Measurements from ENCODE around the gene SPHKAP. TPM values are rescaled to one million over a fixed set of nuclear protein-coding genes. Genes with fewer than 3 reads are reported as not detected.

Gene SPHKAP
- total RNA-seq, 4 donors from 2014 or later, result 0.08 to 0.48 TPM; not detected in 2

GRCh38 chr2:228180181-228181097 is 1.0 kb downstream of the SPHKAP start:
- Histone ChIP-seq H3K27ac (no peak overlapping the region), H3K36me3 (no peaks in the 10 kb centered on the region), H3K4me1 (no peaks in the 10 kb centered on the region), H3K9me3 (no peaks in the 10 kb centered on the region), H3K27me3 (peaks cover 27% of the 10 kb centered on the region), H3K4me3 (no peak overlapping the region)
- no peak for DNase-seq (ENCODE audit: low spot score in 2 of 2)
- TF ChIP-seq CTCF (IDR thresholded peaks at IDR 0.05) (no peak), EP300 (IDR thresholded peaks at IDR 0.05) (no peak), POLR2AphosphoS5 (IDR thresholded peaks at IDR 0.05) (no peak), POLR2A (IDR thresholded peaks at IDR 0.05) (no peak)
- WGBS, result 5% methylated on average over 40 of the region's 43 CpGs

- TF ChIP-seq CTCF (IDR thresholded peaks at IDR 0.05), result no peak
- no peak for TF ChIP-seq EP300 (IDR thresholded peaks at IDR 0.05)
- TF ChIP-seq POLR2A (IDR thresholded peaks at IDR 0.05), result no peak
- no peak for TF ChIP-seq POLR2AphosphoS5 (IDR thresholded peaks at IDR 0.05)
- WGBS, result 74% methylated on average over 4 of the region's 4 CpGs
- no peaks in the 10 kb centered on the region for H3K4me1 ChIP-seq
Measured at GRCh38 chr2:228167290-228167689, 14.2 kb downstream of the SPHKAP start.

GRCh38 chr2:228164718-228165117 is 16.8 kb downstream of the SPHKAP start:
- Histone ChIP-seq H3K9me3 (no peaks in the 10 kb centered on the region), H3K4me3 (no peak overlapping the region), H3K4me1 (no peaks in the 10 kb centered on the region), H3K27me3 (no peaks in the 10 kb centered on the region), H3K27ac (no peak overlapping the region), H3K36me3 (no peaks in the 10 kb centered on the region)
- TF ChIP-seq CTCF (IDR thresholded peaks at IDR 0.05) (no peak), POLR2A (IDR thresholded peaks at IDR 0.05) (no peak), POLR2AphosphoS5 (IDR thresholded peaks at IDR 0.05) (no peak), EP300 (IDR thresholded peaks at IDR 0.05) (no peak)
- no peak for DNase-seq (ENCODE audit: low spot score in 2 of 2)
- 83% methylated on average over 3 of the region's 3 CpGs for WGBS

More at GRCh38 chr2:228167290-228167689, 14.2 kb downstream of the SPHKAP start:
- H3K27me3 ChIP-seq, result no peaks in the 10 kb centered on the region
- H3K9me3 ChIP-seq, result no peaks in the 10 kb centered on the region
- H3K27ac ChIP-seq, result no peak overlapping the region
- DNase-seq (ENCODE audit: low spot score in 2 of 2), result no peak
- H3K36me3 ChIP-seq, result no peaks in the 10 kb centered on the region
- H3K4me3 ChIP-seq, result no peak overlapping the region

- TF ChIP-seq POLR2AphosphoS5 (IDR thresholded peaks at IDR 0.05) (no peak), CTCF (IDR thresholded peaks at IDR 0.05) (no peak), EP300 (IDR thresholded peaks at IDR 0.05) (no peak), POLR2A (IDR thresholded peaks at IDR 0.05) (no peak)
- Histone ChIP-seq H3K4me1 (no peaks in the 10 kb centered on the region), H3K9me3 (peaks cover 6% of the 10 kb centered on the region), H3K36me3 (no peaks in the 10 kb centered on the region), H3K27me3 (no peaks in the 10 kb centered on the region), H3K4me3 (no peak overlapping the region), H3K27ac (no peak overlapping the region)
- no peak for DNase-seq (ENCODE audit: low spot score in 2 of 2)
Measured at GRCh38 chr2:228157841-228158240, 23.6 kb downstream of the SPHKAP start.

GRCh38 chr2:228144961-228145360 is 36.5 kb downstream of the SPHKAP start:
- no peak for DNase-seq (ENCODE audit: low spot score in 2 of 2)
- Histone ChIP-seq H3K4me1 (no peaks in the 10 kb centered on the region), H3K4me3 (no peak overlapping the region), H3K27ac (no peak overlapping the region), H3K27me3 (no peaks in the 10 kb centered on the region), H3K9me3 (no peaks in the 10 kb centered on the region), H3K36me3 (no peaks in the 10 kb centered on the region)
- WGBS, result 68% methylated on average over 4 of the region's 4 CpGs
- TF ChIP-seq POLR2AphosphoS5 (IDR thresholded peaks at IDR 0.05) (no peak), CTCF (IDR thresholded peaks at IDR 0.05) (no peak), EP300 (IDR thresholded peaks at IDR 0.05) (no peak), POLR2A (IDR thresholded peaks at IDR 0.05) (no peak)

All from suprapubic skin (tissue), 4 donors.